ENCODE results near the gene SYT6.

GRCh38 chr1:114094675-114095074 is 59.0 kb downstream of the SYT6 start:
- TF ChIP-seq POLR2A (IDR thresholded peaks at IDR 0.05; ENCODE audit: low read depth, low read length) (no peak), TAF1 (IDR thresholded peaks at IDR 0.05; ENCODE audit: low read depth, low read length) (no peak), POLR2AphosphoS5 (IDR thresholded peaks at IDR 0.05; ENCODE audit: low read depth, low read length) (no peak), SPI1 (IDR thresholded peaks at IDR 0.05; ENCODE audit: low read depth, low read length) (no peak)
